GM23248 (cell line): Measurements from ENCODE around the gene PTPRS. TPM values are rescaled to one million over a fixed set of nuclear protein-coding genes. Genes with fewer than 3 reads are reported as not detected.

Source experiments
- DNase-seq: peaks from one replicate; pipeline ENCODE4 v3.0.0-alpha.2; 2015
- H2AFZ ChIP-seq: fragments of 200-600 bp; sonication (generic); 2 replicates; pipeline ENCODE4 v1.6.1; 2016; ENCODE audit warnings: antibody characterized with exemption
- H3F3A ChIP-seq: fragments of 200-600 bp; sonication (generic); 2 replicates; pipeline ENCODE4 v1.6.1; 2016; ENCODE audit warnings: mild to moderate bottlenecking, antibody characterized with exemption, mixed run types; ENCODE audit not compliant: insufficient read depth
- H3K27ac ChIP-seq: fragments of 200-600 bp; sonication (generic); 2 replicates; pipeline ENCODE4 v1.5.1; 2016; ENCODE audit warnings: mild to moderate bottlenecking
- H3K27me3 ChIP-seq: fragments of 200-600 bp; sonication (generic); replicated peaks from 2 replicates; pipeline ENCODE4 v1.6.1; 2016; ENCODE audit warnings: mild to moderate bottlenecking; ENCODE audit not compliant: insufficient read depth
- H3K36me3 ChIP-seq: fragments of 200-600 bp; sonication (generic); 2 replicates; pipeline ENCODE4 v1.6.1; 2016; ENCODE audit warnings: low read depth, mild to moderate bottlenecking
- H3K4me1 ChIP-seq: fragments of 200-600 bp; sonication (generic); 2 replicates; pipeline ENCODE4 v1.6.1; 2016; ENCODE audit warnings: mild to moderate bottlenecking; ENCODE audit not compliant: insufficient read depth
- H3K4me2 ChIP-seq: fragments of 200-600 bp; sonication (generic); one replicate; pipeline ENCODE4 v1.6.1; 2016; ENCODE audit warnings: mild to moderate bottlenecking; ENCODE audit not compliant: unreplicated experiment
- H3K4me3 ChIP-seq: fragments of 200-600 bp; sonication (generic); 2 replicates; pipeline ENCODE4 v1.5.1; 2016; ENCODE audit warnings: mild to moderate bottlenecking
- H3K79me2 ChIP-seq: fragments of 200-600 bp; sonication (generic); 2 replicates; pipeline ENCODE4 v1.6.1; 2016; ENCODE audit warnings: mild to moderate bottlenecking; ENCODE audit not compliant: insufficient read depth
- H3K9ac ChIP-seq: fragments of 200-600 bp; sonication (generic); 2 replicates; pipeline ENCODE4 v1.6.1; 2016; ENCODE audit warnings: mild to moderate bottlenecking
- H3K9me2 ChIP-seq: fragments of 200-600 bp; sonication (generic); 2 replicates; pipeline ENCODE4 v1.6.1; 2016; ENCODE audit warnings: mixed run types, mild to moderate bottlenecking, moderate library complexity; ENCODE audit not compliant: insufficient read depth
- H3K9me3 ChIP-seq: fragments of 200-600 bp; sonication (generic); one replicate; pipeline ENCODE4 v1.6.1; 2017; ENCODE audit warnings: low read depth
- H4K20me1 ChIP-seq: fragments of 200-600 bp; sonication (generic); 2 replicates; pipeline ENCODE4 v1.6.0; 2016; ENCODE audit not compliant: insufficient read depth
- EZH2 ChIP-seq: fragments of 200-600 bp; sonication (generic); IDR thresholded peaks from 2 replicates; pipeline ENCODE4 v1.6.1; 2018; ENCODE audit warnings: antibody characterized with exemption, mild to moderate bottlenecking; ENCODE audit not compliant: insufficient read depth, poor library complexity, severe bottlenecking
- EZH2phosphoT487 ChIP-seq: fragments of 200-600 bp; sonication (generic); IDR thresholded peaks from 2 replicates; pipeline ENCODE4 v1.6.1; 2018; ENCODE audit warnings: antibody characterized with exemption, moderate library complexity, mild to moderate bottlenecking, low read depth; ENCODE audit not compliant: insufficient read depth
- WGBS, 2 experiments: methylation state at CpG; one replicate each; pipeline ENCODE4 v1.1.6; 2015 to 2017; ENCODE audit warnings: low lambda C conversion rate in 2 of 2, low coverage in 1 of 2; ENCODE audit errors: missing lambda C conversion rate in 2 of 2; 5-methylcytosine and 5-hydroxymethylcytosine counted together
- in situ Hi-C: fragments of 300-500 bp; cut with MboI; formaldehyde crosslinking; loops from 2 replicates; pipeline ENCODE4 v1.15.0; 2020
- polyA plus RNA-seq: library from polyadenylated mRNA; unstranded; fragments of >200 nt; fragmentation: Nextera tagmentation; extraction: Ambion mirVana; gene quantifications from 2 replicates; pipeline ENCODE4 v1.2.1, GENCODE V29; 2016
- total RNA-seq: library from RNA; depleted of rRNA; stranded (reverse); fragments of >200 nt; shearing (Covaris generic); gene quantifications from 2 replicates; pipeline ENCODE4 v1.2.3, GENCODE V29; 2014; rRNA removed

PTPRS gene
- total and polyA plus RNA-seq, 2 experiments from 2014 or later = 20.2 to 196 TPM

DNA sequence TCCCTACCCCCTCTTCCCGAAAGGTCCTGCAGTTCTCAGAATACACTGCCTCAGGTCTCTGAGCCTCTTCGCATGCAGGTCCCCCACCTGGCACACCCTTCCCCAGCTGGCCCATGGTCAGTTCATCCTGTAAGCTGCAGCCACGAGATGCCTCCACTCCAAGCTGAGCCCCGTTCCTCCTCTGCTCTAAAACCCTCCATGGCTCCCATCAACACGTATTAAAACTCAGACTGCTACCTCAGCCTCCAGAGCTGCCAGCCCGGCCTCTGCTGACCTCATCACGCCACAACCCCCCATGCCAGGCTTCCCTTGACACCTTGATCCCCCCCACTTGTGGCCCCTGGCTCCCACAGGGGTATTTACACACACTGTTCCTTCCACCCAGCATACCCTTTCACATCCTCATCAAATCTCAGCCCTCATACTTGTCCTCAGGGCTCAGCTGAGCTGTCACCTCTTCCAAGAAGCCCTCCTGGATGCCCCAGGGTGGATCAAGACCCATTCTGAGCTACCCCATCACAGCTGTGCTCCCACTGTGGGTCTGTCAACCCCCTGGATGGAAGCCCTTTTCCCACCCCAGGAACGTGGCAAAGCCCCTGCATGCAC lies 48.9 kb downstream of the PTPRS start:
- H3K36me3 ChIP-seq = no peaks in the 10 kb centered on the region
- H3K4me2 ChIP-seq = peak overlapping the region; percentile 88
- no peaks in the 10 kb centered on the region for H3F3A ChIP-seq
- H3K9me3 ChIP-seq = no peaks in the 10 kb centered on the region
- no peaks in the 10 kb centered on the region; the same call in 1 of the 2 replicates for H4K20me1 ChIP-seq
- H3K27me3 ChIP-seq = no peaks in the 10 kb centered on the region
- in situ Hi-C loops = no loop called here
- H3K9me2 ChIP-seq = no peaks in the 10 kb centered on the region
- 55 to 59% methylated on average over 8 of the region's 8 CpGs for WGBS, 2 experiments
- no peak for DNase-seq
- TF ChIP-seq EZH2 = no peak
- no peak for TF ChIP-seq EZH2phosphoT487
- peak overlapping the region; percentile 81 for H3K4me3 ChIP-seq
- H3K9ac ChIP-seq = peak overlapping the region; percentile 85
- no peak overlapping the region for H2AFZ ChIP-seq
- no peak overlapping the region for H3K27ac ChIP-seq
- peaks cover 4% of the 10 kb centered on the region; the same call in 1 of the 2 replicates for H3K4me1 ChIP-seq
- peaks cover 52% of the 10 kb centered on the region for H3K79me2 ChIP-seq

Other genes with a start within 250 kb of the PTPRS start
- gene ZNRF4, start 114.6 kb upstream of the PTPRS start, total RNA-seq = not detected in 2 replicates
- gene ZNRF4, start 114.6 kb upstream of the PTPRS start, polyA plus RNA-seq = not detected in 2 replicates
- gene TINCR, start 227.1 kb upstream of the PTPRS start, total RNA-seq = 1.6 TPM in 1 of 2 replicates, not detected in the other
- 0.19 TPM in 1 of 2 replicates, not detected in the other for gene TINCR, start 227.1 kb upstream of the PTPRS start, polyA plus RNA-seq